Ectodermal cell (in vitro differentiated cells): ENCODE data around the gene CCDC137.

ENCODE experiments used
- H3K27ac ChIP-seq: 2 replicates; pipeline ENCODE4 v1.7.0; 2013; ENCODE audit warnings: mild to moderate bottlenecking, low read depth, low read length; ENCODE audit not compliant: insufficient read depth, poor library complexity, severe bottlenecking
- H3K27me3 ChIP-seq: 2 replicates; pipeline ENCODE4 v1.7.0; 2013; ENCODE audit warnings: mild to moderate bottlenecking, low read length; ENCODE audit not compliant: insufficient read depth, control insufficient read depth, poor library complexity, severe bottlenecking
- H3K36me3 ChIP-seq: one replicate; pipeline ENCODE4 v1.7.0; 2013; ENCODE audit warnings: low read length; ENCODE audit not compliant: control insufficient read depth, insufficient read depth
- H3K4me1 ChIP-seq: one replicate; pipeline ENCODE4 v1.7.0; 2013; ENCODE audit warnings: low read length; ENCODE audit not compliant: control insufficient read depth, insufficient read depth
- H3K4me3 ChIP-seq: 2 replicates; pipeline ENCODE4 v1.7.0; 2013; ENCODE audit warnings: low read depth, low read length, control low read depth; ENCODE audit not compliant: insufficient read depth
- H3K9me3 ChIP-seq: 2 replicates; pipeline ENCODE4 v1.7.0; 2013; ENCODE audit warnings: mild to moderate bottlenecking, low read length, moderate library complexity; ENCODE audit not compliant: control insufficient read depth
- WGBS, 2 experiments: methylation state at CpG; one replicate each; pipeline ENCODE4 v1.1.7; 2013; ENCODE audit warnings: missing lambda C conversion rate in 2 of 2; 5-methylcytosine and 5-hydroxymethylcytosine counted together

Gene CCDC137

DNA sequence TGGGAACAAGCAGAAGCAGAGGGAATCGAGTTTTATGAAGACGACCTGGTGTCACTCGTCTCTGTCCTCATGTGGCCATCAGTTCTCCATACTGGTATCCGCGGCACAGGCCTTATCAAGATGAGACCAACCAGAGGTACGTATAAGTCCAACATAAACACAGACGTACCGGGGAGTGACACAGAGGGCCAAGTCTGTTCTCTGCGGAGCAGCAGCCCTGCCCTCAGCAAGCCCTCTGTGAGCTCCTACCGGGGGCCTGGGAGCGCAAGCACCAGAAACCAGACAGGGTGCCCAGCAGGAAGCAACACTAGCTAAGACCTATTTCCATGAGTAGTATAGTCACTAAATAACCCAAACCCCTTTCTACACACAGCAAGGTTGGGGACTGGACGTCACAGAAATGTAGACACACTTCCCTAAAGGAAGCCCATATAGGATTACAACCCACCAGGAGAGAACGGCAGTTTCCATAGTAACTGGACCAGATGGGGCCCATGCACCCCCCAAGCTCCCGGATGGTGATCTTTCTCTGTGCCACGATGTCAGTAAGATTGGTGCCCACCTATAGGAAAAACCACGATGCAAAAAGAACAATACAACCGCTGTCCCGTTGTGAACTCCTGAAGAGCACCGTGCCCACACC lies 16.1 kb downstream of the CCDC137 start:
- peak overlapping the region; percentile 100 for H3K4me3 ChIP-seq
- no peaks in the 10 kb centered on the region for H3K27me3 ChIP-seq
- H3K4me1 ChIP-seq, result peaks cover 18% of the 10 kb centered on the region
- peak overlapping the region; percentile 69 for H3K27ac ChIP-seq
- H3K9me3 ChIP-seq, result no peaks in the 10 kb centered on the region
- 51% methylated on average over 19 of the region's 19 CpGs for WGBS, 2 experiments
- peaks cover 14% of the 10 kb centered on the region for H3K36me3 ChIP-seq

DNA sequence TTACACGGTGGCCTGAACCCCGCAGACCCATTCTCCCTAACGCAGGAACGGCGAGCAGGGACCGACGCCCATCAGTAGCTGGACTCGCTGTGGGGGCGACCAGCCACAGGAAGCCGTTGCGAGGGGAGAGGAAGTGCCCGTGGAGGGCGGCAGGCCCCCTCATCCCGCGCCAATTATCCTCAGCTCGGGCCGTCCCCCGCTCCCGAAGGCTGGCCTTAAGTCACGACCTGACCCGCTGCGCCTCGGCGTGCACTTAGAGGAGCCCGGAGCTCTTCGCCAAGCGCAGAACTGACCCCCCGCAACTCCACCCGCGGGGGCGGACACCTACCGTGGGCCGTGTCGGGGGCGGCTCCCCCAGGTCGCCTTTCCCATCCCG lies 16.7 kb downstream of the CCDC137 start:
- WGBS, 2 experiments, result 1% methylated on average over 37 of the region's 37 CpGs
- H3K36me3 ChIP-seq, result peaks cover 17% of the 10 kb centered on the region

DNA sequence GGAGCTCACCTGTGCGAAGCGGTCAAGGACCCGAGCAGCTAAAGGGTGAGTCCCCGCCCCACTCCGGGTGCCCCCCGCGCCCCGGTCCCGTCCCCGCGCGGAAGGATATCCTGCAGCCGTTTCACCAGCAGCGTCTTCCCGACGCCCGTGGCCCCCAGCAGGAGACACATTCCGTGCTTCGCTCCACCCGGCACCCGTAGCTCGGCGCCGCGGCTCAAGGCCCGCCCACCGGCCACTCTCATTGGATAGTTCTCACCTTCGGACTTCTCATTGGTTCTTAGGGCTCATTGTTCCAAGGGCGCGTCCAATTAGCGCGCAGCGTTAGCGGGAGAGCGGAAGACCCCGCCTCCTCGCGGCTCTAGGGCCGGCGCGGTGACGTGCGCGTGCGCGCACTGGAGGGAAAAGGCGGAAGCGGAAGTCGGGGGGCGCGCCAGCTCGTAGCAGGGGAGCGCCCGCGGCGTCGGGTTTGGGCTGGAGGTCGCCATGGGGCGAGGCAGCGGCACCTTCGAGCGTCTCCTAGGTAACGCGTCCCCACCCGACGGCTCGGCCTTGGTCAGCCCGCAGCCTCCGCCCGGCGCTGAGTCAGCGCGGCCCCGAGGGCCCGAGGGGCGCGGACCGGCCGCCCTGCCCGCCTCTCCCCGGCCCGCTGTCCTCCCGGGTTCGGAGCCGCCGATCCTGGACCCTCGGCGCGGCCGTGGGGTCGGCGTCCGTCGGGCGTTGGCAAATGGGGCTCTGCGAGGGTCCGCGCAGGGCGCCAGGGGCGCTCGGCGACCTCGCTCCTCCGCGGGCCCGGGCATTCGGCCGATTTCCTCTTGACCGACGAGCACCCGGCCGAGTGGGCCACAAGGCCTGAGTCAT lies 17.3 kb downstream of the CCDC137 start, which contains the start of the genes ARL16 and HGS:
ARL16 (minus strand) TSS at position 214 of the 858 bp plus-strand sequence; CDS start at position 170, 44 bp downstream.
HGS (plus strand) TSS at position 428 of the 858 bp plus-strand sequence; CDS start at position 484, 56 bp downstream.
- H3K4me1 ChIP-seq, result peaks cover 18% of the 10 kb centered on the region
- H3K4me3 ChIP-seq, result peak within 1 kb of the TSS; percentile 100
- peaks cover 17% of the 10 kb centered on the region for H3K36me3 ChIP-seq
- WGBS, 2 experiments, result 0 to 1% methylated on average over 112 of the region's 112 CpGs
- no peaks in the 10 kb centered on the region for H3K9me3 ChIP-seq
- H3K27ac ChIP-seq, result peak within 1 kb of the TSS; percentile 69
- no peaks in the 10 kb centered on the region for H3K27me3 ChIP-seq

More for the DNA sequence above, 16.7 kb downstream of the CCDC137 start:
- Histone ChIP-seq H3K27ac (peak overlapping the region; percentile 69), H3K9me3 (no peaks in the 10 kb centered on the region), H3K4me1 (peaks cover 18% of the 10 kb centered on the region), H3K4me3 (peak overlapping the region; percentile 100), H3K27me3 (no peaks in the 10 kb centered on the region)

DNA sequence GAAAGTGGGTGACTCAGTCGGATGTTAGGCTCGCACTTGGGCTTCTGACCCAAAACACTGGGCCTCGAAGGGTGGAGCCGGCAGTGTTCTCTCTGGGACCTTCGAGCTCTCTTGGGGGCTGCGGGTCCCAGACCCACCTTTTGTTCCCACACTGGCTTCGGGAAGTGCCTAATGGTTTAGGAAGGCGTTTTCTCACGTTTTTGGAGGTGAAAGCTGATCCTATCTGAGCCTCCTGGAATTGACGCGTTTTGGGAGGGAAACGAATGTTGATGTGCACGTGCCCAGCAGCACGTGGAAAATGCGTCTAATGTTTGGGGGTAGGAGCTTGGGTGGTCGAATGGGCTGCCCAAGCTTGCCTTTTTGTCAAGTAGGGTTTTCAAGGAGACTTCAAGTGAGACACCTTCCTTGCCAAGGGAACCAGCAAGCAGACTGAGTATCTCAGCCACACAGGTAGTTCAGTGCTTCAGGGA lies 17.9 kb downstream of the CCDC137 start:
- no peaks in the 10 kb centered on the region for H3K9me3 ChIP-seq
- H3K27me3 ChIP-seq, result no peaks in the 10 kb centered on the region
- H3K27ac ChIP-seq, result peak overlapping the region; percentile 60
- H3K4me3 ChIP-seq, result peak overlapping the region; percentile 100
- peaks cover 17% of the 10 kb centered on the region for H3K36me3 ChIP-seq
- 17% methylated on average over 16 of the region's 16 CpGs for WGBS, 2 experiments
- H3K4me1 ChIP-seq, result peaks cover 18% of the 10 kb centered on the region

DNA sequence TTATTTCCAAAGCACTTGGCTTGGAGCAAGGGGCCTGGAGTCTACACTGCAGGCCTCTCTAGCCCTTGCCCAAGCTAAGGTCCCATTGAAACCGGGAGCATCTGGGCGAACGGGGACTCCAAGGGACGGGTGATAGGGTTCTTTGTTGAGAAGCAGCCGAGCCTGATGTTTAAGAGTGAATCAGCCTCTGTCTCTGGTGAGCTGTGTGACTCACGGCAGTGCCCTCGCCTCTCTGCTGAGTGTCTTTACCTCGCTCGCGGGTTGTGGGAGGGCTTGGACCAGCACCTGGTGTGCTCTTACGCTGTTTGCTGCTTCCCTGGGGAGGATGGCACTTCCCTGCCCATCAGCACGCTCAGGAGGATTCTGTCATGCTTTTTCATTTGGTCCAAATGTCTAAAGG lies 18.6 kb downstream of the CCDC137 start:
- Histone ChIP-seq H3K4me3 (peak overlapping the region; percentile 100), H3K9me3 (no peaks in the 10 kb centered on the region), H3K36me3 (peaks cover 17% of the 10 kb centered on the region), H3K4me1 (peaks cover 18% of the 10 kb centered on the region), H3K27me3 (no peaks in the 10 kb centered on the region), H3K27ac (no peak overlapping the region)
- WGBS, 2 experiments, result 87 to 89% methylated on average over 12 of the region's 12 CpGs

DNA sequence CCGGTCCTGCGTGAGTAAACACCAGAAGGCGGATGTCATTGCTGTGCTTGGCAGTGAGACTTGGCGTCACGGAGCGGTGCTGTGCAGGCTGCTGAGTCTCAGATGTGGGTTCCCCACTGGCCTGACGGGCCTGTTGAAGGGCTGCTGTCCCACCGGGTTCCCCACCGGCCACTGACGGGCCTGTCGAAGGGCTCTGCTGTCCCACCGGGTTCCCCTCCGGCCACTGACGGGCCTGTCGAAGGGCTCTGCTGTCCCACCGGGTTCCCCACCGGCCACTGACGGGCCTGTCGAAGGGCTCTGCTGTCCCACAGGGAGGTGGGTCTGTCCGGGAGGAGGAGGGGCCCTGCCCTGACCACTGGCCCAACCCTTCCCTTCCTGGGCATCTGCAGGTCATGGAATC lies 20.1 kb downstream of the CCDC137 start:
- Histone ChIP-seq H3K4me3 (no peak overlapping the region), H3K36me3 (peaks cover 17% of the 10 kb centered on the region), H3K4me1 (peaks cover 18% of the 10 kb centered on the region), H3K27ac (no peak overlapping the region), H3K27me3 (no peaks in the 10 kb centered on the region), H3K9me3 (no peaks in the 10 kb centered on the region)
- WGBS, 2 experiments, result 95 to 97% methylated on average over 20 of the region's 20 CpGs

- H3K27me3 ChIP-seq, result no peaks in the 10 kb centered on the region
- H3K27ac ChIP-seq, result no peak overlapping the region
- no peaks in the 10 kb centered on the region for H3K9me3 ChIP-seq
- H3K36me3 ChIP-seq, result peaks cover 17% of the 10 kb centered on the region
- H3K4me3 ChIP-seq, result no peak overlapping the region
- 95 to 96% methylated on average over 41 of the region's 41 CpGs for WGBS, 2 experiments
- H3K4me1 ChIP-seq, result peaks cover 13% of the 10 kb centered on the region
Measured at GRCh38 chr17:81687770-81688541, 21.4 kb downstream of the CCDC137 start.

GRCh38 chr17:81688616-81689015 lies 22.1 kb downstream of the CCDC137 start:
- 95 to 96% methylated on average over 14 of the region's 14 CpGs for WGBS, 2 experiments
- H3K4me1 ChIP-seq, result peaks cover 13% of the 10 kb centered on the region

DNA sequence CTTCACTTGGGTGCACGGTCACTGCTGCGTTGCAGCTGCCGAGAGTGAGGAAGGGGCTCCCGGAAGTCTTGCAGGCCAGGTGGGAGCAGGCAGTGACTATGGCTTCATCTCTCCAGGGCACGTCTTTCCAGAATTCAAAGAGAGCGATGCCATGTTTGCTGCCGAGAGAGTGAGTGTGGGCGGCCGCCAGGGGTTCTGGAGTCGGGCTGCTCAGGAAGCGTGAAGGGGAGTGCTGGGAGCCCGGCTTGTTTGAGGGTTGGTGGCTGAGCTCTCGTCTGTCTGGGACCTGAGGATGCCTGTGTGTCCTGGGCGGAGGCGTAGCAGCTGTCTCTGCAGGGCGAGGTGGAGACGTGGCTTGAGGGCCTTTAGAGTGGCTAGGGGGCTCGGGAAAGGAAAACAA lies 23.5 kb downstream of the CCDC137 start:
- H3K4me1 ChIP-seq, result peaks cover 5% of the 10 kb centered on the region
- H3K27ac ChIP-seq, result no peak overlapping the region
- H3K36me3 ChIP-seq, result peaks cover 28% of the 10 kb centered on the region
- no peaks in the 10 kb centered on the region for H3K9me3 ChIP-seq
- H3K4me3 ChIP-seq, result no peak overlapping the region
- no peaks in the 10 kb centered on the region for H3K27me3 ChIP-seq
- 95 to 96% methylated on average over 18 of the region's 18 CpGs for WGBS, 2 experiments

More at GRCh38 chr17:81688616-81689015, 22.1 kb downstream of the CCDC137 start:
- Histone ChIP-seq H3K27me3 (no peaks in the 10 kb centered on the region), H3K27ac (no peak overlapping the region), H3K4me3 (no peak overlapping the region), H3K36me3 (peaks cover 17% of the 10 kb centered on the region), H3K9me3 (no peaks in the 10 kb centered on the region)
